HG02610 (cell line): ENCODE results near the gene TCEA3.

Source experiments
- ATAC-seq: cut with Tn5 transposase; IDR thresholded peaks from one replicate; pipeline ENCODE4 v1.9.1; 2021; ENCODE audit warnings: mild to moderate bottlenecking, moderate library complexity; ENCODE audit not compliant: unreplicated experiment

Gene TCEA3

DNA sequence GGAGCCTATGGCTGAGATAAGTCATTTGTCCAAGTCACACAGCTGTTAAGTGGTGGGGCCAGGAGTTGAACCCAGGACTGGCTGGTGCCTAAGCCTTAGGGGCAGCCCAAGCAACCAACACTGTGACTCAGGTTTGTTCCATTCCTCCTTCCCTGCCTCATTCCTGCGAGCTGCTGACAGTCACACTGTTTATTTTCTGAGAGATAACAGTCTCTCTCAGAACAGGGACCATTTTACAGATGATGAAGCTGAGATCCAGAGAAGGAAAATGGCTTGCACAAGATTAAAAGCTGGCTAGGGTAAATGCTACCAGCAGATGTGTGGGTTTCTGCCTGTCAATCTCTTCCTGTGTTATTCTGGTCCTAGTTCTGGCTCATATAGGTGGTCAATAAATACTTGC lies 24.3 kb upstream of the TCEA3 start:
- ATAC-seq: no peak

DNA sequence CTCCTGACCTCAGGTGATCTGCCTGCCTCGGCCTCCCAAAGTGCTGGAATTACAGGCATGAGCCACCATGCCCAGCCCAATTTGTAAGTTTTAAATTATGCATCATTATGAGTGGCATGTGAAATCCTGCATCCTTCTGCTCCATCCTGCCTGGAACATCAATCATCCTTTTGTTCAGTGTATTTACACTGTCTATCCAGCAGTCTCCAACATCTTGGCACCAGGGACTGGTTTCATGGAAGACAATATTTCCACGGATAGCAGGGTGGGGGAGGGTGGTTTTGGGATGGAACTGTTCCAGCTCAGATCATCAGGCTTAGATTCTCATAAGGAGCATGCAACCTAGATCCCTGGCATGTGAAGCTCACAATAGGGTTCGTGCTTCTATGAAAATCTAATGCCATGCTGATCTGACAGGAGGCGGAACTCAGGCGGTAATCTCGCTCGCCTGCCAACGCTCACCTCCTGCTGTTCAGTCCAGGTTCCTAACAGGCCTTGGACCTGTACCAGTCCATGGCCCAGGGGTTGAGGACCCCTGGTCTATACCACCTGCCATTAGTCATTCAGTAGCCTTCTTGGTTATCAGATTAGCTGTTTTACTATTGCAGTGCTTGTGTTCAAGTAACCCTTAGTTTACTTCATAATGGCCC lies 22.2 kb upstream of the TCEA3 start:
- no peak for ATAC-seq

- ATAC-seq: no peak
These were observed 20.2 kb upstream of the TCEA3 start for GRCh38 chr1:23444596-23445390.

- ATAC-seq: no peak
These were observed 19.6 kb upstream of the TCEA3 start for GRCh38 chr1:23444104-23444533.

DNA sequence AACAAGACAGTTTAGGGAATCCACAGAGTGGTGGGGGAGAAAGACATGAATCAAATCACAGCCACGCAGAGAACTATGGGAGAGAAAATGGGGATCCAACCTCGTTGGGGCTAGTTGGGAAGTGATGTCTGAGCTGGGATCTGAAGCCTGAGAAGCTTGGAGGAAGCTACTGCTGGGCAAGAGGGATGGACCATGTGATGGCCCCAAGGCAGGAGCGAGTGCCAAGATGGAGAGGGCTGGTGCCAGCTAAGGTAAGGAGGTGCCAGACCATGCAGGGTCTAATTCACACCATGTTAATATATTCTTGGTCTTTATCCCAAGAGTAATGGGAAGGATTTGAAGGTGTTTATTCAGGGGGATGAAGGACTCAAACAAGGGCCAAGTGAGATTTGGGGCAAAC lies 18.2 kb upstream of the TCEA3 start:
- no peak for ATAC-seq

DNA sequence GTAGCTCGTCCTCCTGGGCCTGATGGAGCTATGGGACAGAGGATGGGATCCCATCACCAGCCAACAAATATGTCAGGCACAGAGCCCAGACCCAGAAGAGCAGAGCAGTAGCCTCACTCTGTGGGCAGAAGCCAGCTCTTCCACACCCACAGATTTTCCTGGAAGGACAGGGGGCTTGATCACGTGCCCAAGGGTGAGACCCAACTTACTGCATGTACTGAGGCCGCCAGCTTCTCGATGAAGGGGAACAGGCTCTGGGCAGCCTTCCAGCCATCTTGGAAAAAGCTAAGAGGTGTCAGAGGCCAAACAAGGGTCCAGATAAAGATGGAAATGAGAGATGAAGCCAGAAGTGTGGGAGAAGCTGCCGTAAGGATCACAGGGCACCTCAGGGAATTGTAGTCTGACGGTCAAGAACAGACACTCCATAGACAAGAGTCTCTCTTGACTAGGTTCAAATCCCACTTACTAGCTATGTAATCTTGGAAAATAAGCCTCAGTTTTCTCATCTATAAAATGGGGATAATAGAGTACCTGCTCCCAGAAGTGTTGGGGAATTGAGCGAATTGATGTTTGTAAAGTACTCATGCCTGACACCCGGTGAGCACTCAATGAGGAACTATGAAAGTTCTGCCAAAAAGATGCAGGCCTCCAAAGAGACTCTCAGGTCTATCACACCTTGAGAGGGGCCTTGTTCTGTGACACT lies 17.0 kb upstream of the TCEA3 start:
- ATAC-seq: no peak

DNA sequence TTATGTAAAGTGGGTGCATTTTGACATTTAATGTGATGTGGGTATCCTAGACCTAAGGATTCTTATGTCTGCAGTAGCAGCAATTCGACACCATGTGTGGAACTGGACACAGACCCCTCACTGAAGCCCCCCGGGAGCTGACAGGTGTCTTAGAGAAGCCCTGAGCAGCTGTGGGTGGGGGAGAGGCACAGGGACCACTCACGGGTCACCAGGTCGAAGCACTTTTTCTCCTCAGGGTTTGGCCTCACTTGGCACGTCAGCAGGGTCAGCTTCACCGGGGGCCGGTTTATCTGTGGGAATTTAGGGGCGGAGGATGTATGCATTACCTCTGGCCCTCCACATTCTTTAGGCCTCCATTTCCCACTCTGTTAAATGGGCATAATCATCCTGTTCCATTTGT lies 14.0 kb upstream of the TCEA3 start:
- ATAC-seq: no peak

DNA sequence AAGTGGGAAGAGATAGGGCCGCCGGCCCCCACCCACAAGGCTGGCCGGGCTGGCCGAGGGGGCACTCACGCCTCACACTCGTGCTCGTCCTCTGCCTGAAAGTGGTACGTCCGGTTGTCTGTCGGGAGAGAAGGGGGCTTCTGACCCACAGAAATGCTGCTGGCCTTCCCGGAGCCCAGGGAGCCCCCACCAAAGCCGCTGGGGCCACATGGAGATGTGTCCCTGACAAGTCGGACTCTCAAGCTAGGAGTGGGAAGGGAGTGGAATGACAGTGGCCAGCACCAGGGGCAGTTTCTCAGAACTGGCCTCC lies 12.8 kb upstream of the TCEA3 start:
- no peak for ATAC-seq

- no peak for ATAC-seq
These were observed 12.2 kb upstream of the TCEA3 start for GRCh38 chr1:23436520-23437354.

GRCh38 chr1:23434260-23434775 lies 9.8 kb upstream of the TCEA3 start:
- no peak for ATAC-seq

GRCh38 chr1:23433122-23433521 lies 8.6 kb upstream of the TCEA3 start:
- no peak for ATAC-seq

GRCh38 chr1:23431431-23431830 lies 6.9 kb upstream of the TCEA3 start:
- no peak for ATAC-seq

- ATAC-seq: no peak
These were observed 6.3 kb upstream of the TCEA3 start for GRCh38 chr1:23430803-23431202.

- ATAC-seq: no peak
These were observed 3.8 kb upstream of the TCEA3 start for GRCh38 chr1:23428136-23428905.

- ATAC-seq: no peak
These were observed 3.0 kb upstream of the TCEA3 start for GRCh38 chr1:23427550-23427949.

DNA sequence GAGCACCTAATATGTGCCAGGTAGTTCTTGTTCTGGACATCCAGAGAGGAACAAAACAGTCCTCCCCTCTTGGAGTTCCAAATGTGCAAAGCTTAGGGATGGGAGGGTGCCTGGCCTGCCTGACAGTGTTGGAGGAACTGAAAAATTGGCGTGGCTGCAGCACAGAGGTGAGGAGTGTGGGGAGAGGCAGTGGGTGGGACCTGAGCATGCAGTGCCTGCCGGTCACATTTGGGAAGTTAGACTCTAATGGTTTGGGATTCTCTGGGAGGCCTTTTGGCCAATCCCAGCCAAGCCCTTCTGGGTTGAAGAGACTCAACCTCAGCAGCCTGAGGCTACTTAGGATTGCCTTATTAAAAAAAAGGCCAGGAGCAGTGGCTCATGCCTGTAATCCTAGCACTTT lies 2.3 kb upstream of the TCEA3 start:
- no peak for ATAC-seq

DNA sequence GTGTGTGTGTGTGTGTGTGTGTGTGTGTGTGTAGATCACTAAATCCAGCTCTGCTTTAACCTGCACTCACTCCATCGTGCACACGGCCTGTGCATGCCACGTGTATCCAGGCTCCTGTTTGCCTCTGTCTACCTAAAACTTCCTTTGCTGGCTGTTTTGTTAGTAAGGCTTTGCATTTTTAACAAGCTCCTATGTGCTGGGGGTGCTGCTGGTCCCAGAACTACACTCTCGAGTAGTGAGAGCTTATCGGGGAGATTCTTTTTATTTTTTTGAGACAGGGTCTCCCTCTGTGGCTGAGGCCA lies 596 bp upstream of the TCEA3 start:
- ATAC-seq: no peak

DNA sequence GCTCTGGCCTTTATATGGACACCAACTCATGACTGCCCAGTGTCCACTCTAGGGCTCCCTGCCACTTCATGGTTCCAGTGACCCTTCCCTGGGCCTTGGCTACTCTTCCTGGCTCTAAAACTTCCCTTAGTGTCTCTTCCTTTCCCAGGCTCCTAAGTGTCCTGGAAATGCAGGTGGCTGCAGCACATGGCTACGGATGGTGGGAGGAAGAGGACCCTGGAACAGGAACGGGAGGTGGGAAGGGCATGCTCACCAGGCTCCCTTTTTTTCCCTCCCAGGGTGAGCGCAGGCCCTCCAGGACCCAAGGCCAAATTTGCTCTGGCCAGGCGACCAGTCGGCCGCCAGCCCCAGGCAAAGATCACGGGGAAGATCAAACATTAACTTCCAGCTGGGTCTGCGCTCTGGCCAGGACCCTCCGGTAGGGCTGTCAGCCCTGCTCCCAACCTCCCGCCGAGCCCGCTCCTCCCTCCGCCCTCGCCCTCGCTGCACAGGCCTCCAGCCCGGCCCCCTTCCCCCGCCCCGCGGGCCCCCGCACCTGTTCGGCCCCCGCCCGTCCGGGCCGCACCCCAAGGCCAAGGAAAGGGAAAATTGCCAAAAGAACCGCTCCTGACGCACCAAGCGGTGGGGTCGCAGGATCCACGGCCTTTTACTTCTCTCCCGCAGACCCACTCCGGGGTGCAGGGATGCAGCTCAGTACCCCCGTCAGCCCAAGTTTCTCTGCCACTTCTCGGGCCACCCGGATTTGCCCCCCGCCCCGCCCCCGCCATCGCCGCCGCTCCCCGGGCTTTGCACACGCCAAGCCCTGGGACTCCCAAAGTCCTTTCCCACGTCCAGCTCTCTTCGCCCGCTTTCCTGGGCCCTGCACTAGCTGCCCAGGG lies 894 bp downstream of the TCEA3 start:
- ATAC-seq: no peak

- ATAC-seq: no peak
These were observed 1.6 kb downstream of the TCEA3 start for GRCh38 chr1:23422941-23423340.
